A673 (cell line): ENCODE results near the gene OTOA.

ENCODE experiments used
- EZH2 ChIP-seq: fragments of 200-600 bp; sonication (generic); IDR thresholded peaks from 2 replicates; pipeline ENCODE4 v1.6.1; 2017; ENCODE audit warnings: borderline replicate concordance, low read depth, mild to moderate bottlenecking, mixed read lengths, antibody characterized with exemption, low read length; ENCODE audit not compliant: poor library complexity, severe bottlenecking
- TF ChIP-seq, protein P1 (sequence below): fragments of 300-800, 200-600 bp; sonication (generic); conservative IDR thresholded peaks from 2 replicates; pipeline ENCODE4 v1.5.1; 2017; ENCODE audit warnings: low read depth, mild to moderate bottlenecking, antibody characterized with exemption, low read length, moderate library complexity, mixed read lengths

DNA sequence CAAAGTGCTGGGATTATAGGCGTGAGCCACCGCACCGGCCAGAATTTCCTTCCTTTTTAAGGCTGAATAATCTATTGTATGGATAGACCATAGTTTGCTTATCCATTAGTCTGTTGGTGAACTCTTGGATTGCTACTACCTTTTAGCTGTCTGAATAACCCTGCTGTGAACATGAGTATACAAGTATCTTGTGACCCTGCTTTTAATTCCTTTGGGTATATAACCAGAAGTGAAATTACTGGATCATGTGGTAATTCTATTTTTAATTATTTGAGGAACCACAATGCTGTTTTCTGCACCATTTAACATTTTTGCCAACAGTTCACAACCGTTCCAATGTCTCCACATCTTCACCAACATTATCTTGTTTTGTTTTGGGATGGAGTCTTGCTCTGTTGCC, 4.6 kb upstream of the OTOA start:
- TF ChIP-seq, protein P1, sequence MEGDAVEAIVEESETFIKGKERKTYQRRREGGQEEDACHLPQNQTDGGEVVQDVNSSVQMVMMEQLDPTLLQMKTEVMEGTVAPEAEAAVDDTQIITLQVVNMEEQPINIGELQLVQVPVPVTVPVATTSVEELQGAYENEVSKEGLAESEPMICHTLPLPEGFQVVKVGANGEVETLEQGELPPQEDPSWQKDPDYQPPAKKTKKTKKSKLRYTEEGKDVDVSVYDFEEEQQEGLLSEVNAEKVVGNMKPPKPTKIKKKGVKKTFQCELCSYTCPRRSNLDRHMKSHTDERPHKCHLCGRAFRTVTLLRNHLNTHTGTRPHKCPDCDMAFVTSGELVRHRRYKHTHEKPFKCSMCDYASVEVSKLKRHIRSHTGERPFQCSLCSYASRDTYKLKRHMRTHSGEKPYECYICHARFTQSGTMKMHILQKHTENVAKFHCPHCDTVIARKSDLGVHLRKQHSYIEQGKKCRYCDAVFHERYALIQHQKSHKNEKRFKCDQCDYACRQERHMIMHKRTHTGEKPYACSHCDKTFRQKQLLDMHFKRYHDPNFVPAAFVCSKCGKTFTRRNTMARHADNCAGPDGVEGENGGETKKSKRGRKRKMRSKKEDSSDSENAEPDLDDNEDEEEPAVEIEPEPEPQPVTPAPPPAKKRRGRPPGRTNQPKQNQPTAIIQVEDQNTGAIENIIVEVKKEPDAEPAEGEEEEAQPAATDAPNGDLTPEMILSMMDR = no peak
- TF ChIP-seq EZH2 = no peak
